ENCODE measurements around the gene GCSAM. TPM values are rescaled to one million over a fixed set of nuclear protein-coding genes. Genes with fewer than 3 reads are reported as not detected.
A peak's percentile ranks its signal among the peaks of the same experiment; 100 is the strongest.

Gene GCSAM, protein sequence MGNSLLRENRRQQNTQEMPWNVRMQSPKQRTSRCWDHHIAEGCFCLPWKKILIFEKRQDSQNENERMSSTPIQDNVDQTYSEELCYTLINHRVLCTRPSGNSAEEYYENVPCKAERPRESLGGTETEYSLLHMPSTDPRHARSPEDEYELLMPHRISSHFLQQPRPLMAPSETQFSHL
- polyA plus RNA-seq (2012; ENCODE audit: missing spikeins) = 273 TPM

GRCh38 chr3:112132975-112133448 lies at the start of gene GCSAM:
GCSAM (minus strand) TSS chr3:112133248; CDS start chr3:112133120, 128 bp downstream.
- TF ChIP-seq POLR2AphosphoS5 (IDR thresholded peaks at IDR 0.05; ENCODE audit: low read depth, low read length) (peak; percentile 94), POLR2A (IDR thresholded peaks at IDR 0.05; ENCODE audit: low read depth, low read length) (peak; percentile 93), TAF1 (IDR thresholded peaks at IDR 0.05; ENCODE audit: borderline replicate concordance, low read depth, low read length) (peak; percentile 97)
- no peak for DNase-seq (ENCODE audit: insufficient read length)
- peak; percentile 100 for FAIRE-seq

GRCh38 chr3:112175646-112176045 lies 42.6 kb upstream of the GCSAM start:
- TF ChIP-seq TAF1 (IDR thresholded peaks at IDR 0.05; ENCODE audit: borderline replicate concordance, low read depth, low read length) = no peak
- TF ChIP-seq POLR2A (IDR thresholded peaks at IDR 0.05; ENCODE audit: low read depth, low read length) = no peak
- no peak for TF ChIP-seq POLR2AphosphoS5 (IDR thresholded peaks at IDR 0.05; ENCODE audit: low read depth, low read length)
- FAIRE-seq = no peak
- DNase-seq (ENCODE audit: insufficient read length) = no peak

- DNase-seq (ENCODE audit: insufficient read length) (no peak), FAIRE-seq (no peak)
- TF ChIP-seq POLR2AphosphoS5 (IDR thresholded peaks at IDR 0.05; ENCODE audit: low read depth, low read length) (no peak), POLR2A (IDR thresholded peaks at IDR 0.05; ENCODE audit: low read depth, low read length) (no peak), TAF1 (IDR thresholded peaks at IDR 0.05; ENCODE audit: borderline replicate concordance, low read depth, low read length) (no peak)
Measured at GRCh38 chr3:112175037-112175436, 42.0 kb upstream of the GCSAM start.

- no peak for TF ChIP-seq TAF1 (IDR thresholded peaks at IDR 0.05; ENCODE audit: borderline replicate concordance, low read depth, low read length)
- TF ChIP-seq POLR2A (IDR thresholded peaks at IDR 0.05; ENCODE audit: low read depth, low read length) = no peak
- no peak for TF ChIP-seq POLR2AphosphoS5 (IDR thresholded peaks at IDR 0.05; ENCODE audit: low read depth, low read length)
- no peak for FAIRE-seq
- no peak for DNase-seq (ENCODE audit: insufficient read length)
Measured at GRCh38 chr3:112171144-112171543, 38.1 kb upstream of the GCSAM start.

DNA sequence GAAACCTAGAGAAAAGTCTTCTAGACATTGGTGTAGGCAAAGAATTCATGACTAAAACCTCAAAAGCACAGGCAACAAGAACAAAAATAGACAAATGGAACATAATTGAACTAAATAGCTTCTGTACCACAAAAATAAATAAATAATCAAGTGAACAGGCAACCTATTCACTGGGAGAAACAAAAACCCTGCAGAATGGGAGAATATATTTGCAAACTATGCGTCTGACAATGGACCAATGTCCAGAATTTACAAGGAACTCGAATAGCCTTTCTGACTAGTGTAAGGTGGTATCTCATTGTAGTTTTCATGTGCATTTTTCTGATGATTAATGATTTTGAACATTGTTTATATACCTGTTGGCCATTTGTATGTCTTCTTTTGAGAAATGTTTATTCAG lies 37.0 kb upstream of the GCSAM start:
- no peak for FAIRE-seq
- TF ChIP-seq POLR2A (IDR thresholded peaks at IDR 0.05; ENCODE audit: low read depth, low read length) = no peak
- no peak for TF ChIP-seq POLR2AphosphoS5 (IDR thresholded peaks at IDR 0.05; ENCODE audit: low read depth, low read length)
- TF ChIP-seq TAF1 (IDR thresholded peaks at IDR 0.05; ENCODE audit: borderline replicate concordance, low read depth, low read length) = no peak
- no peak for DNase-seq (ENCODE audit: insufficient read length)

DNA sequence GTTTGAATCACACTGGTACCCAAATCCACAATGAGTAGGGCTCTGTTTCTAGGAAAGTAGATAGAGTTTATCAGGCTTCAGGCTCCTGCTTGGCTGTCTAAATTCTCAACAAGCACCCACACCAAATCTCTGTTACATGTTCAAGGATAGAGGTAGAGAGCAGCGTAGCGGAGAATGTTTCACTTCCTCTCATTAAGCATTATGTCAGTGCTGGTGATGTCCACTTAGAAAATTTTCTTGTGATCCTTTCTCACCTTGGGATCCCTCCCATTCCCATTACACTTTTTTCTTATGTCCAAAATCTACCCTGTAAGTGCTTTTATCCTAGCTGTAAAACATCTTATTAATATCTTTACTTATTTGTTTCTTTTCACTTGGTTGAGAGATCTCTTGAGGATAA lies 34.7 kb upstream of the GCSAM start:
- no peak for TF ChIP-seq POLR2AphosphoS5 (IDR thresholded peaks at IDR 0.05; ENCODE audit: low read depth, low read length)
- no peak for TF ChIP-seq TAF1 (IDR thresholded peaks at IDR 0.05; ENCODE audit: borderline replicate concordance, low read depth, low read length)
- TF ChIP-seq POLR2A (IDR thresholded peaks at IDR 0.05; ENCODE audit: low read depth, low read length) = no peak
- DNase-seq (ENCODE audit: insufficient read length) = no peak
- FAIRE-seq = peak; percentile 78

DNA sequence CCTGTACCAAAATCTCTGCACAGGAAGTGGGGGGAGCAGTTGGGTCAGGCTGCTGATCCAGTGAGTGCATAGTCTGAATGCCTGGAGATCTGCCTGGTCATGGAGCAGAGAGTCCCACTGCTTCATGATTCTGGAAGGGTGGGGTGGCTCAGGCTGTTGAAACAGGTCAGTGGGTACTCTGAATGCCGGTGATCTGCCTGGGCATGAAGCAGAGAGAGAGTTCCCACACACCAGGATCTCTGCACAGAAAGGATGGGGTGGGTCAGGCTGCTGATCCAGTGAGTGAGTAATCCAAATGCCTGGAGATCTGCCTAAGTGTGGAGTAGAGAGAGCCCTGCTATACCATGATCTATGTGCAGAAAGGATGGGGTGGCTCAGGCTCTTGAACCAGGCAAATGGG lies 16.1 kb upstream of the GCSAM start:
- FAIRE-seq (no peak), DNase-seq (ENCODE audit: insufficient read length) (no peak)
- TF ChIP-seq POLR2A (IDR thresholded peaks at IDR 0.05; ENCODE audit: low read depth, low read length) = no peak
- TF ChIP-seq POLR2AphosphoS5 (IDR thresholded peaks at IDR 0.05; ENCODE audit: low read depth, low read length) = no peak
- TF ChIP-seq TAF1 (IDR thresholded peaks at IDR 0.05; ENCODE audit: borderline replicate concordance, low read depth, low read length) = no peak

DNA sequence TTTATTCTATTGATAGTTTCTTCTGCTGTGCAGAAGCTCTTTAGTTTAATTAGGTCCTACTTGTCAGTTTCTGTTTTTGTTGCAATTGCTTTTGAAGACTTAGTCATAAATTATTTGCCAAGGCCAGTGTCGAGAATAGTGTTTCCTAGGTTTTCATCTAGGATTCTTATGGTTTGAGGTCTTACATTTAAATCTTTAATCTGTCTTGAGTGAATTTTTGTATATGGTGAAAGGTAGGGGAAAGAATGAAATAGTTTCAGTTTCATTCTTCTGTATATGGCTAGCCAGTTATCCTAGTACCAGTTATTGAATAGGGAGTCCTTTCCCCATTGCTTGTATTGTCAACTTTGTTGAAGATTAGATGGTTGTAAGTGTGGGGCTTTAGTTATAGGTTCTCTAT lies 10.6 kb upstream of the GCSAM start:
- FAIRE-seq (no peak), DNase-seq (ENCODE audit: insufficient read length) (no peak)
- TF ChIP-seq TAF1 (IDR thresholded peaks at IDR 0.05; ENCODE audit: borderline replicate concordance, low read depth, low read length) (no peak), POLR2A (IDR thresholded peaks at IDR 0.05; ENCODE audit: low read depth, low read length) (no peak), POLR2AphosphoS5 (IDR thresholded peaks at IDR 0.05; ENCODE audit: low read depth, low read length) (no peak)

DNA sequence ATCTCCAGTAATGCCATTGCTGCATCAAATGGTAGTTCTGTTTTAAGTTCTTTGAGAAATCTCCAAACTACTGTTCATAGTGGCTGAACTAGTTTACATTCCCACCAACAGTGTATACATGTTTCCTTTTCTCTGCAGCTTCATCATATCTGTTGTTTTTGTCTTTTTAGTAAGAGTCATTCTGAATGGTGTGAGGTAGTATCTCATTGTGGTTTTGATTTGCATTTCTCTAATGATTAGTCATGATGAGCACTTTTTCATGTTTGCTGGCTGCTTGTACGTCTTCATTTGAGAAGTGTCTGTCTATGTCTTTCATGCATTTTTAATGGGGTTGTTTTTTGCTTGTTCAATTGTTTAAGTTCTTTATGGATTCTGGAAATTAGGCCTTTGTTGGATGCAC lies 10.2 kb upstream of the GCSAM start:
- FAIRE-seq = peak; percentile 81
- no peak for TF ChIP-seq TAF1 (IDR thresholded peaks at IDR 0.05; ENCODE audit: borderline replicate concordance, low read depth, low read length)
- no peak for TF ChIP-seq POLR2AphosphoS5 (IDR thresholded peaks at IDR 0.05; ENCODE audit: low read depth, low read length)
- TF ChIP-seq POLR2A (IDR thresholded peaks at IDR 0.05; ENCODE audit: low read depth, low read length) = no peak
- DNase-seq (ENCODE audit: insufficient read length) = no peak

DNA sequence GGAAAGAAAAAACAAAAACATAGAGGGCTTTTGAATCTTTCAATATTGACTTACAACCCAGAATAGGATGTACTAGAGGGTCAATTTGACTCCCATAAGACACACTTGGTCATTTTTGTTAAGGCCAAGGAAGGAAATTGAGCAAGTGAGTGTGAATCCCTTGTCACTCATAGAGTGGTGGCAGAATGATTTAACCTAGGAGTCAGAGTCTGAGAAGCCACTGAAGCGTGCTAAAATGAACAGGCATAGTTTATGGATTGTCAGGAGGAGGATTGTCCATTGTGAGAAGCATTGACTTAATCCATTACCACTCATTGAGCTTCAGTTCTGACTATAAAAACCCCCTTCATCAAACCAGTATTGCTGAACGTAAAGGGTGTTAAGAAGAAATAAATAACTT lies 8.2 kb upstream of the GCSAM start:
- peak; percentile 27 for FAIRE-seq
- TF ChIP-seq TAF1 (IDR thresholded peaks at IDR 0.05; ENCODE audit: borderline replicate concordance, low read depth, low read length) = no peak
- TF ChIP-seq POLR2AphosphoS5 (IDR thresholded peaks at IDR 0.05; ENCODE audit: low read depth, low read length) = no peak
- no peak for TF ChIP-seq POLR2A (IDR thresholded peaks at IDR 0.05; ENCODE audit: low read depth, low read length)

GRCh38 chr3:112140584-112140983 lies 7.5 kb upstream of the GCSAM start:
- no peak for DNase-seq (ENCODE audit: insufficient read length)
- TF ChIP-seq TAF1 (IDR thresholded peaks at IDR 0.05; ENCODE audit: borderline replicate concordance, low read depth, low read length) (no peak), POLR2AphosphoS5 (IDR thresholded peaks at IDR 0.05; ENCODE audit: low read depth, low read length) (no peak), POLR2A (IDR thresholded peaks at IDR 0.05; ENCODE audit: low read depth, low read length) (no peak)
- peak; percentile 72 for FAIRE-seq

More for the DNA sequence above, 8.2 kb upstream of the GCSAM start:
- no peak for DNase-seq (ENCODE audit: insufficient read length)

DNA sequence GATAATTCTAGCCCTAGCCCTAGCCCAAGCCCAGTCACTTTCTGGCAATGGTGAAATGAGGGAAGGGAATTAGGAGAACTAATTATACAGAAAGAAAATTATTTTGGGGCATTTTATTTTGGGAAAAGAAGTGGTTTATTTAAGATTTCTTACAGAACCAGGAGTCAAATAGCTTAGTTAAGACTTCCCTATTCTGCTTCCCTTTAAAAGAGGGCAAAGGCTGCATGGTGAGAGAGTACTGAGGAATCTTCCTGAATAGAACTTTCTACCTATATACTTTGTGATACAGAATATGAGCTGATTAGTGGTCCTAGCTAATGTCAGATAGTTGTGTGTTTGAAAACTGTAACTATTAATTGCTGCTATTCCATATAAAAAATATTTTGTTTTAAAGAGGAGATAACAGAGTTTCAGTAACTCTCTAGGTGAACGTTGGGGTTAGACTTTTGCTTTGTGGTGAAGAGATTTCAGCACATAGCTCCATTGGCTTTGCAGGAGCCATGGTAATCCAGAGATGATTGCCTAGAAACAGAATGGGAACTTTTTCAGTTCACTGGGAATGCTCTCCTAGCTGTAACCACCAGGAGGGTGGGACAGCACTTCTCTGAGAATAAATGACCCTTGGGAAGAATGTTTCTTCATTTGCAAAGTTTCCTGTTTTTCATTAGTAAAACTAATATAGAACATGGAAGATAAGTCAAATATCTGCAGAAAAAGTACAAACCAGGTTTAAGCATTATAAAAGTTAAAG lies 5.3 kb upstream of the GCSAM start:
- DNase-seq (ENCODE audit: insufficient read length) (no peak), FAIRE-seq (peak; percentile 33)
- TF ChIP-seq POLR2A (IDR thresholded peaks at IDR 0.05; ENCODE audit: low read depth, low read length) = no peak
- no peak for TF ChIP-seq TAF1 (IDR thresholded peaks at IDR 0.05; ENCODE audit: borderline replicate concordance, low read depth, low read length)
- no peak for TF ChIP-seq POLR2AphosphoS5 (IDR thresholded peaks at IDR 0.05; ENCODE audit: low read depth, low read length)

Measured in GM12892 (cell line).